NCI-H1436 (cell line): ENCODE measurements around the gene ZNF804A.
A peak's percentile ranks its signal among the peaks of the same experiment; 100 is the strongest.

Experiments used
- DNase-seq: peaks from one replicate; lab custom pipeline; 2025; lab: John Stamatoyannopoulos, UW

Gene ZNF804A

GRCh38 chr2:184598316-184599053 is at the start of gene ZNF804A:
TSS of gene ZNF804A (plus strand) at chr2:184598529. CDS start at chr2:184598960, 431 bp downstream.
- peak; percentile 60 for DNase-seq

GRCh38 chr2:184549153-184549552 is 49.2 kb upstream of the ZNF804A start:
- DNase-seq: no peak

- no peak for DNase-seq
Observed at GRCh38 chr2:184551626-184552025, 46.7 kb upstream of the ZNF804A start.

- no peak for DNase-seq
Observed at GRCh38 chr2:184554736-184555135, 43.6 kb upstream of the ZNF804A start.

- no peak for DNase-seq
Observed at GRCh38 chr2:184555352-184555751, 43.0 kb upstream of the ZNF804A start.

GRCh38 chr2:184556639-184557038 is 41.7 kb upstream of the ZNF804A start:
- no peak for DNase-seq

- DNase-seq: no peak
Observed at GRCh38 chr2:184558713-184559464, 39.4 kb upstream of the ZNF804A start.

- DNase-seq: no peak
Observed at GRCh38 chr2:184560603-184561002, 37.7 kb upstream of the ZNF804A start.

- DNase-seq: no peak
Observed at GRCh38 chr2:184562532-184562931, 35.8 kb upstream of the ZNF804A start.

GRCh38 chr2:184564092-184564491 is 34.2 kb upstream of the ZNF804A start:
- DNase-seq: no peak

- DNase-seq: no peak
Observed at GRCh38 chr2:184566716-184567115, 31.6 kb upstream of the ZNF804A start.

- DNase-seq: no peak
Observed at GRCh38 chr2:184577056-184577455, 21.3 kb upstream of the ZNF804A start.

GRCh38 chr2:184577743-184578142 is 20.6 kb upstream of the ZNF804A start:
- no peak for DNase-seq

GRCh38 chr2:184579226-184579625 is 19.1 kb upstream of the ZNF804A start:
- DNase-seq: no peak

GRCh38 chr2:184581391-184581790 is 16.9 kb upstream of the ZNF804A start:
- no peak for DNase-seq

GRCh38 chr2:184589261-184589660 is 9.1 kb upstream of the ZNF804A start:
- DNase-seq: no peak

GRCh38 chr2:184596819-184597411 is 1.4 kb upstream of the ZNF804A start:
- no peak for DNase-seq

- peak; percentile 20 for DNase-seq
Observed at GRCh38 chr2:184597571-184597991, 748 bp upstream of the ZNF804A start.

- DNase-seq: no peak
Observed at GRCh38 chr2:184598002-184598315, 370 bp upstream of the ZNF804A start.

- DNase-seq: no peak
Observed at GRCh38 chr2:184599054-184599871, 934 bp downstream of the ZNF804A start.

- DNase-seq: no peak
Observed at GRCh38 chr2:184599872-184600222, 1.5 kb downstream of the ZNF804A start.

GRCh38 chr2:184602734-184603133 is 4.4 kb downstream of the ZNF804A start:
- no peak for DNase-seq
